IPS-20b (cell line): ENCODE measurements around the gene GPR21.

Experiments used
- H3K27ac ChIP-seq: one replicate; pipeline ENCODE4 v1.5.1; 2013; ENCODE audit warnings: low read length
- H3K27me3 ChIP-seq: 2 replicates; pipeline ENCODE4 v1.6.1; 2013; ENCODE audit warnings: mild to moderate bottlenecking, low read length, inconsistent platforms; ENCODE audit not compliant: insufficient read depth
- H3K36me3 ChIP-seq: 2 replicates; pipeline ENCODE4 v1.6.1; 2013; ENCODE audit warnings: low read depth, mild to moderate bottlenecking, inconsistent platforms, low read length, moderate library complexity; ENCODE audit not compliant: insufficient read depth
- H3K4me1 ChIP-seq: 2 replicates; pipeline ENCODE4 v1.6.1; 2013; ENCODE audit warnings: mild to moderate bottlenecking, control low read depth, inconsistent platforms, low read length, moderate library complexity; ENCODE audit not compliant: insufficient read depth
- H3K4me3 ChIP-seq: 2 replicates; pipeline ENCODE4 v1.5.1; 2013; ENCODE audit warnings: mild to moderate bottlenecking, low read length, inconsistent platforms
- H3K9ac ChIP-seq: 2 replicates; pipeline ENCODE4 v1.6.1; 2013; ENCODE audit warnings: low read depth, mild to moderate bottlenecking, inconsistent platforms, low read length, moderate library complexity
- H3K9me3 ChIP-seq: 2 replicates; pipeline ENCODE4 v1.6.1; 2013; ENCODE audit warnings: mild to moderate bottlenecking, low read depth, low read length, inconsistent platforms; ENCODE audit not compliant: insufficient read depth

The GPR21 gene, protein sequence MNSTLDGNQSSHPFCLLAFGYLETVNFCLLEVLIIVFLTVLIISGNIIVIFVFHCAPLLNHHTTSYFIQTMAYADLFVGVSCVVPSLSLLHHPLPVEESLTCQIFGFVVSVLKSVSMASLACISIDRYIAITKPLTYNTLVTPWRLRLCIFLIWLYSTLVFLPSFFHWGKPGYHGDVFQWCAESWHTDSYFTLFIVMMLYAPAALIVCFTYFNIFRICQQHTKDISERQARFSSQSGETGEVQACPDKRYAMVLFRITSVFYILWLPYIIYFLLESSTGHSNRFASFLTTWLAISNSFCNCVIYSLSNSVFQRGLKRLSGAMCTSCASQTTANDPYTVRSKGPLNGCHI

GRCh38 chr9:123033352-123033751, at the start of gene GPR21:
TSS of gene GPR21 (plus strand) at chr9:123033667. CDS start at chr9:123034567, 900 bp downstream.
- H3K9ac ChIP-seq = no peak within 1 kb of the TSS
- no peaks in the 10 kb centered on the region for H3K27me3 ChIP-seq
- 0 out of 2 replicates have a peak, but pooled peaks cover 7% of the 10 kb centered on the region for H3K4me1 ChIP-seq
- H3K4me3 ChIP-seq = no peak within 1 kb of the TSS
- no peaks in the 10 kb centered on the region for H3K9me3 ChIP-seq
- no peak within 1 kb of the TSS for H3K27ac ChIP-seq
- peaks cover 41% of the 10 kb centered on the region; the same call in 1 of the 2 replicates for H3K36me3 ChIP-seq

DNA sequence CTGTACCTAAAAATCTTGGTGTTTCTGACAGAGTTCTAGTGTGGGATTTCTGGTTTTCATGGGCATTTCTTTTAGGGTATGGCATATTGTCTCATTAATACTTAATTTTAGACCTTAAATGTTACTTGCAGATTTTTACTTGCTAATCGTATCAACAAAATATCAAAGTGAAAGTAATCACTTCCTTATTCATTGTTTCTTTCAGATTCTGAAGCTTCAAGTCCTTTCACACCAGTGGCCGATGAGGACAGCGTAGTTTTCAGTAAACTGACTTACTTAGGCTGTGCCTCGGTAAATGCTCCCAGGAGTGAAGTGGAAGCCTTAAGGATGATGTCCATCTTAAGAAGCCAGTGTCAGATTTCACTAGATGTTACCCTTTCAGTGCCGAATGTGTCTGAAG, 47.5 kb upstream of the GPR21 start:
- H3K9ac ChIP-seq = no peak overlapping the region
- H3K27me3 ChIP-seq = no peaks in the 10 kb centered on the region
- peaks cover 68% of the 10 kb centered on the region for H3K36me3 ChIP-seq
- no peaks in the 10 kb centered on the region for H3K4me1 ChIP-seq
- H3K4me3 ChIP-seq = no peak overlapping the region
- no peaks in the 10 kb centered on the region for H3K9me3 ChIP-seq
- H3K27ac ChIP-seq = no peak overlapping the region

DNA sequence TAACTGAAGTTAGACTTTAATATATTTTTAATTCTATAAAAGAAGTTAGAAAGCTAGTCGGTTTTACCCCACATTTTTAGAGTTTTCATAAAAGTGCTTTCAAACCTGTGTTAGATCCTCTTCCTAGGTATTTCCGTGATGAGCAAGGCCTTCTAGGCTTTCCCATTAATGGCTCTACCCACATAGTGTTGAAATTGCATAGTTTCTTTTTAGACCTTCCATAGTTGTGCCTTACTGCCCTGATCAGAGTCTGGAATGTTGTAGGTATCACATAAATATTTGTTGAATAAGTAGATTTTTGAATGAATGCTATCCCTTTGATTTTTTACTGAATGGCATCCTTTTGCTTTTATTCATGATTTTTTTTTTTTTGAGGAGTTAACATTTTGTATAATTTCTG, 45.3 kb upstream of the GPR21 start:
- Histone ChIP-seq H3K4me3 (no peak overlapping the region), H3K36me3 (peaks cover 78% of the 10 kb centered on the region)

GRCh38 chr9:122988920-122989621, 44.4 kb upstream of the GPR21 start:
- Histone ChIP-seq H3K9ac (no peak overlapping the region), H3K4me1 (no peaks in the 10 kb centered on the region), H3K27me3 (no peaks in the 10 kb centered on the region), H3K27ac (no peak overlapping the region), H3K9me3 (no peaks in the 10 kb centered on the region), H3K36me3 (peaks cover 74% of the 10 kb centered on the region), H3K4me3 (no peak overlapping the region)

More for the DNA sequence above, 45.3 kb upstream of the GPR21 start:
- Histone ChIP-seq H3K27ac (no peak overlapping the region), H3K9me3 (no peaks in the 10 kb centered on the region), H3K9ac (no peak overlapping the region), H3K27me3 (no peaks in the 10 kb centered on the region), H3K4me1 (no peaks in the 10 kb centered on the region)

DNA sequence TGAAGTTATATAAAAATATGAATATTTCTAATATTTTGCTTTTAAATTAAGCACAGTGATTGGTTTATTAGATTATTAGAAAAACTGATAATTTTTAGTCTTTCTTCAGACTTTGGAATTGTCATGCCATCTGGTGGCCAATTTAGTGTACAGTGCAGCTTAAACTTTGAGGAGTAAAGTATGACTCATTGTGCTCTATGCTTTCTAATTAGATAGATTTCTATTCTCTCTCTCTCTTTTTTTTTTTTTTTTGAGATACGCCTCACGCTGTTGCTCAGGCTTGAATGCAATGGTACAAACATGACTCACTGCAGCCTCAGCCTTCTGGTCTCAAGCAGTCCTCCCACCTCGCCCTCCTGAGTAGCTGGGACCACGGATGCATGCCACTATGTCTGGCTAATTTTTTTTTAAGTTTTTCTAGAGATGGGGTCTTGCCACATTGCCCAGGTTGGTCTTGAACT, 42.1 kb upstream of the GPR21 start:
- H3K9ac ChIP-seq = no peak overlapping the region
- H3K36me3 ChIP-seq = peaks cover 72% of the 10 kb centered on the region
- no peak overlapping the region for H3K4me3 ChIP-seq
- no peaks in the 10 kb centered on the region for H3K9me3 ChIP-seq
- no peaks in the 10 kb centered on the region for H3K27me3 ChIP-seq
- H3K4me1 ChIP-seq = no peaks in the 10 kb centered on the region
- no peak overlapping the region for H3K27ac ChIP-seq

DNA sequence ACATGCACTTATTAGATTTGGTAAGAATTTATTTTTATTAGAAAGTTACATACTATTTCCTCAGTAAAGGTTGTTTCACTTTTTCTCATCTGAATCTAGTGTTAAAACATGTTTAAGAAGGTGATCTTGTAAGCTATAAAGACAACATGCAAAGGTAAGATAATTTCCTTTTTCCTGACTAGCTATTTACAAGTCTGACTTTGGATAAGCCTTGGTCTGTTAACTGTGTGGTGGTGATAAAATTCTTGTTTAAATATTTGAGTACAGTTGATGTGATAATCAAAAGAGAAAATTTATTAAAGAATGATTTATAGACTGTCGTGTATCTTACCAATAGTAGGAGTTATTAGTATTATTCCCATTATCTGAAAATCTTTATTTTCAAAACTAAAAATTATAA, 36.9 kb upstream of the GPR21 start:
- H3K27ac ChIP-seq = no peak overlapping the region
- H3K4me3 ChIP-seq = no peak overlapping the region
- peaks cover 9% of the 10 kb centered on the region; the same call in 1 of the 2 replicates for H3K4me1 ChIP-seq
- H3K9ac ChIP-seq = no peak overlapping the region
- H3K9me3 ChIP-seq = no peaks in the 10 kb centered on the region
- peaks cover 81% of the 10 kb centered on the region for H3K36me3 ChIP-seq
- no peaks in the 10 kb centered on the region for H3K27me3 ChIP-seq

GRCh38 chr9:122998448-122998847, 35.0 kb upstream of the GPR21 start:
- H3K4me1 ChIP-seq = peaks cover 9% of the 10 kb centered on the region; the same call in 1 of the 2 replicates
- no peak overlapping the region for H3K4me3 ChIP-seq
- peaks cover 81% of the 10 kb centered on the region for H3K36me3 ChIP-seq
- H3K27me3 ChIP-seq = no peaks in the 10 kb centered on the region
- no peaks in the 10 kb centered on the region for H3K9me3 ChIP-seq
- H3K9ac ChIP-seq = no peak overlapping the region
- H3K27ac ChIP-seq = no peak overlapping the region

DNA sequence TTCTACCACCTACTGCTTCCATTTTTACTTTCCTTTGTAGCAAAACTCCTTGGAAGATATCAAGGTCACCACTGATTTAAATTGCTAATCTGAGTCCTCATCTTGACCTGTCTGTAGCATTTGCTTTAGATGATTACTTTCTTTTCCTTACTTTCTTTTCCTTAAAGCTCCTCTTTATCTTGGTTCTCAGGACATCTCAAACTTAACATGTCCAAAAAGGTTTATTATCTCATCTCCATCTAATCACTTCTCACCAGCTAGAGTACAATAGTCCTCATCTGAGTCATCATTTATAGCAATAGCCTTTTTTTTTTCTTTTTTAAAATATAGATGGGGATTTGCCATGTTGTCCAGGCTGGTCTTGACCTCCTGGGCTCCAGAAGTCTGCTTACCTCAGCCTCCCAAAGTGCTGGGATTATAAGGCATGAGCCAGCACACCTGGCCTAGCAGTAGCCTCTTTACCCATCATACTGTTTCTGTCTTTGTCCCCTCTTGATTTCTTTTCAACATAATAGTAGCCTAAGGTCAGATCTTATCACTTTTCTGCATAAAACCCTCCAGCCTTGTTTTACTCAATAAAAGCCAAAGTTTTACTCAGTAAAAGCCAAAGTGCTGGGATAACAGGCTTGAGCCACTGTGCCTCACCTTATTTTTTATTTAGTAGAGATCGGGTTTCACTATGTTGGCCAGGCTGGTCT, 32.9 kb upstream of the GPR21 start:
- Histone ChIP-seq H3K4me3 (peak overlapping the region; percentile 14; the same call in 1 of the 2 replicates), H3K9me3 (no peaks in the 10 kb centered on the region), H3K27me3 (no peaks in the 10 kb centered on the region), H3K36me3 (peaks cover 74% of the 10 kb centered on the region), H3K4me1 (peaks cover 9% of the 10 kb centered on the region; the same call in 1 of the 2 replicates), H3K27ac (no peak overlapping the region), H3K9ac (no peak overlapping the region; the same call in 1 of the 2 replicates)

- no peak overlapping the region for H3K4me3 ChIP-seq
- no peaks in the 10 kb centered on the region for H3K27me3 ChIP-seq
- H3K4me1 ChIP-seq = peaks cover 9% of the 10 kb centered on the region; the same call in 1 of the 2 replicates
- H3K9ac ChIP-seq = no peak overlapping the region
- peaks cover 59% of the 10 kb centered on the region for H3K36me3 ChIP-seq
- H3K9me3 ChIP-seq = no peaks in the 10 kb centered on the region
- H3K27ac ChIP-seq = no peak overlapping the region
Measured at GRCh38 chr9:123002754-123003153, 30.7 kb upstream of the GPR21 start.

DNA sequence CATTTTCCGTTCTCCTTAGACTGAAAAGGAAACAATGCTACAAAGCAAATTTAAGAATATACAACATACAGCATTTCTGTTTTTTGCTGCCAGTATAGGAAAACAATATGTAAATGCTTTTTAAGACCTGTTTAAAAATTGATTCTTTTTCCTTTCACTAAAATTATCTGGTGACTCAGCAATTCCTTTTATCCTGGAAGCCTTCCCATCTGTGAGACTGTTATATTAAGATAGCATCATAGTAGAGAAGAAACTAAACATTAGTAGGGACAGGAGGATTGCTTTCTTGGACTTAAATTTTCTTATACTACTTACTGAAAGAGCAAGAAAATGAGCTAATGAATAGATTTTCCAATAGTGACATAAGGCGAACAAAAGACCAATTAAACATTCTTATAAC, 30.0 kb upstream of the GPR21 start:
- Histone ChIP-seq H3K4me1 (peaks cover 9% of the 10 kb centered on the region; the same call in 1 of the 2 replicates), H3K9ac (no peak overlapping the region), H3K4me3 (no peak overlapping the region), H3K27me3 (no peaks in the 10 kb centered on the region), H3K9me3 (no peaks in the 10 kb centered on the region), H3K36me3 (peaks cover 54% of the 10 kb centered on the region), H3K27ac (no peak overlapping the region)

GRCh38 chr9:123005964-123006363, 27.5 kb upstream of the GPR21 start:
- no peaks in the 10 kb centered on the region for H3K9me3 ChIP-seq
- no peaks in the 10 kb centered on the region for H3K27me3 ChIP-seq
- peaks cover 55% of the 10 kb centered on the region for H3K36me3 ChIP-seq
- no peak overlapping the region for H3K9ac ChIP-seq
- no peaks in the 10 kb centered on the region for H3K4me1 ChIP-seq
- H3K27ac ChIP-seq = no peak overlapping the region
- no peak overlapping the region for H3K4me3 ChIP-seq
